Measurements from ENCODE around the gene PAPSS1.
A peak's percentile ranks its signal among the peaks of the same experiment; 100 is the strongest.

DNA sequence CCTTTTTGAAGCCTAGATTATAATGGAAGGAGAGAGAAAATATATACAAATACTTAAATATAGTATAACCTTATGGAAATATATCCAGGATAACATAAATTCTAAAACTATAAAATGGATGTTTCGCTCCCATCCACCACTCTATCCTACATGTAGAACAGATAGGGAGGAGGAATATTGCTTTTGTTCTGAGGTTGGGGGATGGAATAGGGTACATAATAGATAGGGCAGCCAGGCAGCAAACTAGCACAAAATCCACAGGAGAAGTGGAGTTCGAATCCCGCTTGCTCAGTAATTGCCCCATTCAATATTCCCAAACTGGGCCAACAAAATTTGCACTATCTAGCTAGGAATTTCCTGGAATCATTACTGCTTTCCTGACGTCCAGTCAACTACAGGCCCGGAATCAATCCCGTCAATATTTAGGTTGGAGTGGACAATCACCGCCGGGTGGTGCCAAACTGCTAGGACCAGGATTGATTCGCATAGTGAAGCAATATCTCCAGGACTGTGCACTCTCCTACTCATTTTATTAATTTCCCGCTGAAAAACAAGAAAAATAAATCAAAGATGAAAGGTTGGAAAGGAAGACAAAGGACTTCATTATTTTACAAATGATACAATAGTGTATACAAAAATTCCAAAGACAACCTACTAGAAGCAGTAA, 40.4 kb upstream of the PAPSS1 start:
- TF ChIP-seq, protein P1, sequence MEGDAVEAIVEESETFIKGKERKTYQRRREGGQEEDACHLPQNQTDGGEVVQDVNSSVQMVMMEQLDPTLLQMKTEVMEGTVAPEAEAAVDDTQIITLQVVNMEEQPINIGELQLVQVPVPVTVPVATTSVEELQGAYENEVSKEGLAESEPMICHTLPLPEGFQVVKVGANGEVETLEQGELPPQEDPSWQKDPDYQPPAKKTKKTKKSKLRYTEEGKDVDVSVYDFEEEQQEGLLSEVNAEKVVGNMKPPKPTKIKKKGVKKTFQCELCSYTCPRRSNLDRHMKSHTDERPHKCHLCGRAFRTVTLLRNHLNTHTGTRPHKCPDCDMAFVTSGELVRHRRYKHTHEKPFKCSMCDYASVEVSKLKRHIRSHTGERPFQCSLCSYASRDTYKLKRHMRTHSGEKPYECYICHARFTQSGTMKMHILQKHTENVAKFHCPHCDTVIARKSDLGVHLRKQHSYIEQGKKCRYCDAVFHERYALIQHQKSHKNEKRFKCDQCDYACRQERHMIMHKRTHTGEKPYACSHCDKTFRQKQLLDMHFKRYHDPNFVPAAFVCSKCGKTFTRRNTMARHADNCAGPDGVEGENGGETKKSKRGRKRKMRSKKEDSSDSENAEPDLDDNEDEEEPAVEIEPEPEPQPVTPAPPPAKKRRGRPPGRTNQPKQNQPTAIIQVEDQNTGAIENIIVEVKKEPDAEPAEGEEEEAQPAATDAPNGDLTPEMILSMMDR (conservative IDR thresholded peaks at IDR 0.05 in 1 of 2, IDR thresholded peaks at IDR 0.05 in 1 of 2; ENCODE audit: extremely low read depth in 1 of 2, insufficient read depth in 1 of 2, low read depth in 1 of 2, low read length in 2 of 2): peak in 1 of 2 donors; percentile 21
- no peak for TF ChIP-seq EZH2 (IDR thresholded peaks at IDR 0.05; ENCODE audit: borderline replicate concordance, low read length)
